K562 (cell line): ENCODE data around the gene ACOX1. TPM values are rescaled to one million over a fixed set of nuclear protein-coding genes. Genes with fewer than 3 reads are reported as not detected.

Source experiments
- BHLHE40 ChIP-seq: IDR thresholded peaks from 2 replicates; pipeline ENCODE4 v1.6.1; 2011; ENCODE audit warnings: low read length, improper control_type of control experiment
- EP400 ChIP-seq: fragments of 450-650 bp; IDR thresholded peaks from 2 replicates; pipeline ENCODE4 v1.6.1; 2017; ENCODE audit warnings: antibody characterized with exemption, mild to moderate bottlenecking, moderate library complexity
- ERF ChIP-seq: fragments of 450-650 bp; formaldehyde crosslinking; IDR thresholded peaks from 2 replicates; pipeline ENCODE4 v1.4.0; 2020; ENCODE audit warnings: mild to moderate bottlenecking, mixed read lengths
- FOXA3 ChIP-seq, 2 experiments: fragments of 450-650 bp in 1 of 2; sonication (generic) in 1 of 2; formaldehyde crosslinking; IDR thresholded peaks in 1 of 2; conservative IDR thresholded peaks in 1 of 2; 2 replicates each; pipeline versions ENCODE4 v1.4.0 to v1.8.0; 2020 to 2022; ENCODE audit warnings: mild to moderate bottlenecking in 2 of 2, missing genetic modification reagents in 1 of 2
- GABPB1 ChIP-seq: sonication (generic); formaldehyde crosslinking; IDR thresholded peaks from 2 replicates; pipeline ENCODE4 v1.8.0; 2022; ENCODE audit warnings: mild to moderate bottlenecking, missing genetic modification reagents
- KAT7 ChIP-seq: sonication (generic); formaldehyde crosslinking; IDR thresholded peaks from 2 replicates; pipeline ENCODE4 v1.8.0; 2022; ENCODE audit warnings: missing genetic modification reagents, mild to moderate bottlenecking, borderline replicate concordance
- KDM1A ChIP-seq, 2 experiments: fragments of 450-650 bp; IDR thresholded peaks; 2 replicates each; pipeline ENCODE4 v1.6.1; 2016; ENCODE audit warnings: mild to moderate bottlenecking in 2 of 2
- POLR2H ChIP-seq: IDR thresholded peaks from 2 replicates; pipeline ENCODE4 v1.6.1; 2016; ENCODE audit warnings: missing genetic modification characterization, low read depth, mild to moderate bottlenecking, control low read depth, missing compliant biosample characterization, moderate library complexity
- ZEB2 ChIP-seq: fragments of 450-650 bp; IDR thresholded peaks from 2 replicates; pipeline ENCODE4 v1.6.1; 2016
- polyA plus RNA-seq, 8 experiments: library from polyadenylated mRNA; depleted of rRNA in 4 of 8; stranded (reverse) in 5 of 8; unstranded in 3 of 8; fragments of >200 nt; fragmentation: Nextera tagmentation in 2 of 8; fragmentation: Illumina TruSeq in 1 of 8; extraction: Ambion mirVana in 2 of 8; extraction: Trizol in 1 of 8; gene quantifications; 2 replicates each; pipeline versions ENCODE4 v1.2.1 to v1.2.3, GENCODE V29; 2011 to 2014; ENCODE audit warnings: inconsistent platforms in 1 of 8, missing spikeins in 1 of 8
- total RNA-seq, 7 experiments: library from RNA; depleted of rRNA in 6 of 7; stranded (reverse); fragments of >200 nt in 6 of 7; fragmentation: Illumina TruSeq in 2 of 7; extraction: Trizol in 2 of 7; gene quantifications; 2 replicates each; pipeline versions ENCODE4 v1.2.1 to v1.2.3, GENCODE V29; 2011 to 2021; ENCODE audit warnings: low replicate concordance in 1 of 7
- TF ChIP-seq, protein P1 (sequence below): fragments of 450-650 bp; formaldehyde crosslinking; IDR thresholded peaks from 2 replicates; pipeline ENCODE4 v1.4.0; 2020; ENCODE audit warnings: mild to moderate bottlenecking, moderate library complexity
- TF ChIP-seq, protein P2 (sequence below): sonication (generic); formaldehyde crosslinking; IDR thresholded peaks from 2 replicates; pipeline ENCODE4 v1.5.0; 2020; ENCODE audit warnings: missing genetic modification reagents
- TF ChIP-seq, protein P3 (sequence below): sonication (generic); formaldehyde crosslinking; IDR thresholded peaks from 2 replicates; pipeline ENCODE4 v1.8.1; 2023; ENCODE audit warnings: mild to moderate bottlenecking, missing genetic modification reagents
- TF ChIP-seq, protein P4 (sequence below): fragments of 250-450 bp; sonication (Bioruptor Pico); IDR thresholded peaks from 2 replicates; pipeline ENCODE4 v1.4.0; 2020; ENCODE audit warnings: mild to moderate bottlenecking
- TF ChIP-seq, protein P5 (sequence below): sonication (generic); formaldehyde crosslinking; IDR thresholded peaks from 2 replicates; pipeline ENCODE4 v1.8.0; 2022; ENCODE audit warnings: missing genetic modification reagents, mild to moderate bottlenecking, moderate library complexity, borderline replicate concordance
- TF ChIP-seq, protein P6 (sequence below): sonication (generic); formaldehyde crosslinking; IDR thresholded peaks from 2 replicates; pipeline ENCODE4 v1.4.0; 2020; ENCODE audit warnings: mild to moderate bottlenecking, missing genetic modification reagents

The ACOX1 gene
- total and polyA plus RNA-seq, 9 of the 15 experiments (the other 6 are each of a cell fraction or from before 2014, with no cell fraction given), result 7.8 to 24.1 (median 14.5) TPM

DNA sequence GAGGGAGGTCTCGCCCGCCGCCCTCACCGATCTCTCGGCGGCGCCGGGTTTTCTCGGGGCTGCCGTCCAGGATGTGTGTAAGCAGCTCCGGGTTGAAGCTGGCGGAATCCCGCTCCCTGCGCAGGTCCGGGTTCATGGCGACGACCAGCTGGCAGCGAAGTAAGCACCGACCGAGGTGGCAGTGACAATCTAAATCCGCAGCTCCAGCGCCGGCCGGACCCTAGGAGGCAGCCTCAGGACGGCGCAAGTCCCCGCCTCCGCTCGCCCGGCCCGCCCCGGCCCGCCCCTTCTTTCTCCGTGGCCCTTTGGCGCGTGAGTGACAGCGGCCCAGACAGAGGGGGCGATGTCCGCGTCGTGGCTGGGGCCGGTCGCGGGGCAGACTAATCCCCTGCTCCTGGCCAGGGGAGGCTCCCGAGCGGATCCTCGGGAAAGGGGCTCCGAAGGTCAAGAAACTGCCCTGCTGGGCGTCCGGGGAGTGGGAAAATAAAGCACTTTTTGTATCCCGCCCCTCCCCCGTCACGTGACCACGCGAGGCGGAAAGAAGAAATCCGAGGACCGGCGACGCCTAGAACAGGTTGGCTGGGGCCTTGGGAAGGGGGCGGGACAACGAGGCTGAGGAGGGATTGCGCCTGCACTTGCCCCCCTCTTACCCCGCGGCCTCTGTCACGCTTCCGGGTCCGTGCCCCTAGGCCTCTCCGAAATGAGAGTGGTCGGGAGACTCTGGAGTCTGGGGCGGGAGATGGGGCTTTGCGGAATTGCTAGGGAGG is at the start of gene ACOX1, which contains the start of gene TEN1 (continued):
- TF ChIP-seq BHLHE40, result peak; percentile 97
- 0 out of 4 replicates have a peak, but pooled peaks of 1 of the 2 experiments have one; percentile 17 for TF ChIP-seq KDM1A (IDR thresholded peaks at IDR 0.05)
- TF ChIP-seq, protein P1, sequence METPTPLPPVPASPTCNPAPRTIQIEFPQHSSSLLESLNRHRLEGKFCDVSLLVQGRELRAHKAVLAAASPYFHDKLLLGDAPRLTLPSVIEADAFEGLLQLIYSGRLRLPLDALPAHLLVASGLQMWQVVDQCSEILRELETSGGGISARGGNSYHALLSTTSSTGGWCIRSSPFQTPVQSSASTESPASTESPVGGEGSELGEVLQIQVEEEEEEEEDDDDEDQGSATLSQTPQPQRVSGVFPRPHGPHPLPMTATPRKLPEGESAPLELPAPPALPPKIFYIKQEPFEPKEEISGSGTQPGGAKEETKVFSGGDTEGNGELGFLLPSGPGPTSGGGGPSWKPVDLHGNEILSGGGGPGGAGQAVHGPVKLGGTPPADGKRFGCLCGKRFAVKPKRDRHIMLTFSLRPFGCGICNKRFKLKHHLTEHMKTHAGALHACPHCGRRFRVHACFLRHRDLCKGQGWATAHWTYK (CRISPR knock-in tag), result no peak; the same call in 1 of the 2 replicates
- TF ChIP-seq KAT7 (CRISPR knock-in tag), result peak; percentile 79; the same call in 1 of the 2 replicates
- peak; percentile 72; the same call in 1 of the 2 replicates for TF ChIP-seq GABPB1 (CRISPR knock-in tag)
- TF ChIP-seq, protein P2, sequence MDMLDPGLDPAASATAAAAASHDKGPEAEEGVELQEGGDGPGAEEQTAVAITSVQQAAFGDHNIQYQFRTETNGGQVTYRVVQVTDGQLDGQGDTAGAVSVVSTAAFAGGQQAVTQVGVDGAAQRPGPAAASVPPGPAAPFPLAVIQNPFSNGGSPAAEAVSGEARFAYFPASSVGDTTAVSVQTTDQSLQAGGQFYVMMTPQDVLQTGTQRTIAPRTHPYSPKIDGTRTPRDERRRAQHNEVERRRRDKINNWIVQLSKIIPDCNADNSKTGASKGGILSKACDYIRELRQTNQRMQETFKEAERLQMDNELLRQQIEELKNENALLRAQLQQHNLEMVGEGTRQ (CRISPR knock-in tag), result peak; percentile 98
- 0 out of 2 replicates have a peak, but pooled peaks have one; percentile 33 for TF ChIP-seq ERF (CRISPR knock-in tag)
- peak; percentile 93 for TF ChIP-seq POLR2H (tag)
- TF ChIP-seq, protein P3, sequence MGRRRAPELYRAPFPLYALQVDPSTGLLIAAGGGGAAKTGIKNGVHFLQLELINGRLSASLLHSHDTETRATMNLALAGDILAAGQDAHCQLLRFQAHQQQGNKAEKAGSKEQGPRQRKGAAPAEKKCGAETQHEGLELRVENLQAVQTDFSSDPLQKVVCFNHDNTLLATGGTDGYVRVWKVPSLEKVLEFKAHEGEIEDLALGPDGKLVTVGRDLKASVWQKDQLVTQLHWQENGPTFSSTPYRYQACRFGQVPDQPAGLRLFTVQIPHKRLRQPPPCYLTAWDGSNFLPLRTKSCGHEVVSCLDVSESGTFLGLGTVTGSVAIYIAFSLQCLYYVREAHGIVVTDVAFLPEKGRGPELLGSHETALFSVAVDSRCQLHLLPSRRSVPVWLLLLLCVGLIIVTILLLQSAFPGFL (CRISPR knock-in tag), result 0 out of 2 replicates have a peak, but pooled peaks have one; percentile 79
- TF ChIP-seq EP400, result peak; percentile 92
- TF ChIP-seq ZEB2, result peak; percentile 8; the same call in 1 of the 2 replicates
- TF ChIP-seq FOXA3 (CRISPR knock-in tag; conservative IDR thresholded peaks at IDR 0.05 in 1 of 2, IDR thresholded peaks at IDR 0.05 in 1 of 2), result 0 out of 4 replicates have a peak, but pooled peaks of 1 of the 2 experiments have one; percentile 43
- TF ChIP-seq, protein P4, sequence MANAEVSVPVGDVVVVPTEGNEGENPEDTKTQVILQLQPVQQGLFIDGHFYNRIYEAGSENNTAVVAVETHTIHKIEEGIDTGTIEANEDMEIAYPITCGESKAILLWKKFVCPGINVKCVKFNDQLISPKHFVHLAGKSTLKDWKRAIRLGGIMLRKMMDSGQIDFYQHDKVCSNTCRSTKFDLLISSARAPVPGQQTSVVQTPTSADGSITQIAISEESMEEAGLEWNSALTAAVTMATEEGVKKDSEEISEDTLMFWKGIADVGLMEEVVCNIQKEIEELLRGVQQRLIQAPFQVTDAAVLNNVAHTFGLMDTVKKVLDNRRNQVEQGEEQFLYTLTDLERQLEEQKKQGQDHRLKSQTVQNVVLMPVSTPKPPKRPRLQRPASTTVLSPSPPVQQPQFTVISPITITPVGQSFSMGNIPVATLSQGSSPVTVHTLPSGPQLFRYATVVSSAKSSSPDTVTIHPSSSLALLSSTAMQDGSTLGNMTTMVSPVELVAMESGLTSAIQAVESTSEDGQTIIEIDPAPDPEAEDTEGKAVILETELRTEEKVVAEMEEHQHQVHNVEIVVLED (CRISPR knock-in tag), result peak; percentile 33
- TF ChIP-seq, protein P5, sequence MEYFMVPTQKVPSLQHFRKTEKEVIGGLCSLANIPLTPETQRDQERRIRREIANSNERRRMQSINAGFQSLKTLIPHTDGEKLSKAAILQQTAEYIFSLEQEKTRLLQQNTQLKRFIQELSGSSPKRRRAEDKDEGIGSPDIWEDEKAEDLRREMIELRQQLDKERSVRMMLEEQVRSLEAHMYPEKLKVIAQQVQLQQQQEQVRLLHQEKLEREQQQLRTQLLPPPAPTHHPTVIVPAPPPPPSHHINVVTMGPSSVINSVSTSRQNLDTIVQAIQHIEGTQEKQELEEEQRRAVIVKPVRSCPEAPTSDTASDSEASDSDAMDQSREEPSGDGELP (CRISPR knock-in tag), result peak; percentile 96
- TF ChIP-seq, protein P6, sequence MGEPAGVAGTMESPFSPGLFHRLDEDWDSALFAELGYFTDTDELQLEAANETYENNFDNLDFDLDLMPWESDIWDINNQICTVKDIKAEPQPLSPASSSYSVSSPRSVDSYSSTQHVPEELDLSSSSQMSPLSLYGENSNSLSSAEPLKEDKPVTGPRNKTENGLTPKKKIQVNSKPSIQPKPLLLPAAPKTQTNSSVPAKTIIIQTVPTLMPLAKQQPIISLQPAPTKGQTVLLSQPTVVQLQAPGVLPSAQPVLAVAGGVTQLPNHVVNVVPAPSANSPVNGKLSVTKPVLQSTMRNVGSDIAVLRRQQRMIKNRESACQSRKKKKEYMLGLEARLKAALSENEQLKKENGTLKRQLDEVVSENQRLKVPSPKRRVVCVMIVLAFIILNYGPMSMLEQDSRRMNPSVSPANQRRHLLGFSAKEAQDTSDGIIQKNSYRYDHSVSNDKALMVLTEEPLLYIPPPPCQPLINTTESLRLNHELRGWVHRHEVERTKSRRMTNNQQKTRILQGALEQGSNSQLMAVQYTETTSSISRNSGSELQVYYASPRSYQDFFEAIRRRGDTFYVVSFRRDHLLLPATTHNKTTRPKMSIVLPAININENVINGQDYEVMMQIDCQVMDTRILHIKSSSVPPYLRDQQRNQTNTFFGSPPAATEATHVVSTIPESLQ (CRISPR knock-in tag), result 0 out of 2 replicates have a peak, but pooled peaks have one; percentile 70
